Activated CD4-positive, alpha-beta T cell treated with anti-CD3 and anti-CD28 coated beads for 36 hours (primary cell): ENCODE measurements around the gene TMEM94. TPM values are rescaled to one million over a fixed set of nuclear protein-coding genes. Genes with fewer than 3 reads are reported as not detected.
A peak's percentile ranks its signal among the peaks of the same experiment; 100 is the strongest.
"Not testable (repeated sequence)": the region's sequence is repeated elsewhere in the genome, so short reads cannot be mapped to it uniquely, and the experiment has no call there.

Experiments
- ATAC-seq: fragments of 200-7000 bp; cut with Tn5 transposase; one replicate; pipeline ENCODE4 v1.10.0; 2021; ENCODE audit warnings: mild to moderate bottlenecking, moderate library complexity
- CTCF ChIA-PET: fragments of 350-600 bp; sonication (Branson Sonifier 250); formaldehyde crosslinking; loops from one replicate; lab custom pipeline; 2021; ENCODE audit warnings: antibody characterized with exemption; lab: Charles Lee
- POLR2A ChIA-PET: fragments of 350-600 bp; sonication (Branson Sonifier 250); formaldehyde crosslinking; loops from one replicate; lab custom pipeline; 2021; ENCODE audit warnings: antibody characterized with exemption, inconsistent platforms; lab: Charles Lee
- DNase-seq: peaks from one replicate; pipeline ENCODE4 v3.0.0-alpha.2; 2020
- H3K27ac Mint-ChIP-seq: one replicate; pipeline ENCODE4 v1.8.0; 2021; ENCODE audit warnings: mixed read lengths
- H3K27me3 Mint-ChIP-seq: one replicate; pipeline ENCODE4 v1.8.0; 2021; ENCODE audit warnings: mixed read lengths
- H3K36me3 Mint-ChIP-seq: one replicate; pipeline ENCODE4 v1.8.0; 2021; ENCODE audit warnings: low read depth, mixed read lengths
- H3K4me1 Mint-ChIP-seq: one replicate; pipeline ENCODE4 v1.8.0; 2021; ENCODE audit warnings: mixed read lengths
- H3K4me3 Mint-ChIP-seq: one replicate; pipeline ENCODE4 v1.8.0; 2021; ENCODE audit warnings: mild to moderate bottlenecking, moderate library complexity, mixed read lengths
- H3K9me3 Mint-ChIP-seq: one replicate; pipeline ENCODE4 v1.8.0; 2021; ENCODE audit warnings: low read depth, mixed read lengths
- intact Hi-C, 2 experiments: fragments of 100-400 bp; cut with DNase I in 1 of 2; cut with micrococcal nuclease in 1 of 2; formaldehyde crosslinking; loops; one replicate each; pipeline versions ENCODE4 v1.14.2 to v1.15.1; 2022 to 2024; cut with DNase I, micrococcal nuclease
- total RNA-seq, 2 experiments: library from RNA; stranded (reverse); gene quantifications; one replicate each; pipeline ENCODE4 v1.2.3, GENCODE V29; 2021

Gene TMEM94
- total RNA-seq, 2 experiments from 2014 or later: 51.4 to 62.5 TPM

DNA sequence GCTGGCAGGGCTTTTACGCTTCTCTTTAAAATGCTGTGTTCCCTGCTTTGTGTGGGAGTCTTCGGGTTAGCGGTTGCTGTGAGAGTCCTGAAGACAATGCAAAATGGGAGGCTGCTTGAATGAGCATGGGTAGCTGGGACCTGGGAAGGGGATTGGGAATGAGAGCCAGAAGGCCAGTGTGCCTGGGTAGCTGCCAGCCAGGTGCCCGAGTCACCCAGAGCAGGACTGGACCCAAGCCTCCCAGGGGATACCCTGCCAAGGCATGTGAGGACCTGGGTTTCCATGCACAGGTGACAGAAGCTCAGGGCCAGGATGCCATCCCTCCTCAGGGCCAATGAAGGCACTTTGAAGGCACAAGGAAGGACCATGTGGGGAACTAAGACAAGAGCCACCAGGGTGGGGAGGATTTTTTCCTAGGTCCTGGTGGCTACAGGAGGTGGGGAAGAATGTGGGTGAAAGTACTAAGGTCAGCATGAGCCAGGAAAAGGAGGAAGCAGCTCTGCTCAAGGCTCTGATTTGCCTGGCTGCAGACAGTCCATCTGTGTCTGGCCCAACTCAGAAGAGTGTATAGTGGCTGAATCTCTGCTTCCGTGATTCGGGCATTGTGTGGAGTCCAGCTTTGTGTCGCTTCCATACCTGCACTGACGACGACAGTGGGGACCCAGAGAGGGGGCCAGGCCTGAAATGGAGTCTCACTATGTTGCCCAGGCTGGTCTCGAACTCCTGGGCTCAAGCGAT, 20.5 kb downstream of the TMEM94 start:
- ATAC-seq (no peak), DNase-seq (no peak)
- Mint-ChIP-seq H3K9me3 (no peaks in the 10 kb centered on the region), H3K36me3 (peaks cover 12% of the 10 kb centered on the region), H3K4me3 (no peak overlapping the region), H3K27me3 (no peaks in the 10 kb centered on the region), H3K4me1 (no peaks in the 10 kb centered on the region), H3K27ac (no peak overlapping the region)
- intact Hi-C loops: loop anchor here in 1 of 2 experiments (5.0 kb wide), 1 partner anchor 40 kb away; no protein-coding TSS in a partner anchor
- ChIA-PET POLR2A (no interaction called here), CTCF (interaction anchor here (0.8 to 0.9 kb wide), 2 partner anchors 19 to 158 kb away, joined by 3 to 5 read pairs; no protein-coding TSS in a partner anchor)

DNA sequence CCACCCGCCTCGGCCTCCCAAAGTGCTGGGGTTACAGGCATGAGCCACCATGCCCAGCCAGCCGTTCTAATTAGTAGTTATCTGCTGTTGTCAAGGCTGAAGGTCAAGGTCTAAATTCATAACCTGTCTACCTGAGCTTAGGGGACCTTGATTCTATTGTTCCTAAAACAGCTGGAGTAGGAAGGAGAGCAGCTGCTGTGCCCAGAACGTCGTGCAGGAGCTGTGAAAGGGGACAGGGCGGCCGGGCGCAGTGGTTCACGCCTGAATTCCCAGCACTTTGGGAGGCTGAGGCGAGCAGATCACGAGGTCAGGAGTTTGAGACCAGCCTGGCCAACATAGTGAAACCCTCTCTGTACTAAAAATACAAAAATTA, 21.0 kb downstream of the TMEM94 start:
- CTCF ChIA-PET: interaction anchor here (0.8 to 0.9 kb wide), 2 partner anchors 19 to 157 kb away, joined by 3 to 5 read pairs; no protein-coding TSS in a partner anchor
- H3K4me3 Mint-ChIP-seq, H3K27ac Mint-ChIP-seq, H3K9me3 Mint-ChIP-seq, H3K4me1 Mint-ChIP-seq, ATAC-seq, H3K27me3 Mint-ChIP-seq, DNase-seq, H3K36me3 Mint-ChIP-seq, POLR2A ChIA-PET: not testable (repeated sequence)
- intact Hi-C loops: loop anchor here in 1 of 2 experiments (5.0 kb wide), 1 partner anchor 40 kb away; no protein-coding TSS in a partner anchor

DNA sequence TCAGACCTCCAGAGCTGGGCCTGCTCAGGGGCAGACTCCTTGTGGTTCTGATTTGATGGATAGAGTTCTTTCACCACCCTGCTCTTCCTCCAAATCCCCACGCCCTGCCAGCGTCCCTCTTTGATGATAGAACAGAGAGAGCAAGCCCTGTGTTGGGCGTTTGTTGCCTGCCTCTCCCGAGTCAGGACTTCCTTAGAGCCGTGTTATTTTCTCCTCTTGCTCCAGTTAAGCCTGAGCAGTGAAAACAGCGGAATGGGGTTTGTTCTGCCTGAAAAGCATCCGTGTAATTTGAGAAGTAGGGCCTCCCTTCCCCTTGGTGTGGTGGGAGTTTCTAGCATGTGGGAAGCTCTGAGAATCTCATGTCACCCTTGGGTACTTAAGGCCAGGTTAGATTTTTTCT, 22.1 kb downstream of the TMEM94 start:
- CTCF ChIA-PET: interaction anchor here (1.1 kb wide), 1 partner anchor 52 kb away, joined by 3 read pairs; no protein-coding TSS in a partner anchor
- Mint-ChIP-seq H3K27me3 (no peaks in the 10 kb centered on the region), H3K4me1 (no peaks in the 10 kb centered on the region), H3K4me3 (no peak overlapping the region), H3K27ac (no peak overlapping the region), H3K36me3 (no peaks in the 10 kb centered on the region), H3K9me3 (no peaks in the 10 kb centered on the region)
- ATAC-seq (no peak), DNase-seq (no peak)
- intact Hi-C loops: loop anchor here in 1 of 2 experiments (5.0 kb wide), 1 partner anchor 41 kb away; no protein-coding TSS in a partner anchor
- POLR2A ChIA-PET: no interaction called here

DNA sequence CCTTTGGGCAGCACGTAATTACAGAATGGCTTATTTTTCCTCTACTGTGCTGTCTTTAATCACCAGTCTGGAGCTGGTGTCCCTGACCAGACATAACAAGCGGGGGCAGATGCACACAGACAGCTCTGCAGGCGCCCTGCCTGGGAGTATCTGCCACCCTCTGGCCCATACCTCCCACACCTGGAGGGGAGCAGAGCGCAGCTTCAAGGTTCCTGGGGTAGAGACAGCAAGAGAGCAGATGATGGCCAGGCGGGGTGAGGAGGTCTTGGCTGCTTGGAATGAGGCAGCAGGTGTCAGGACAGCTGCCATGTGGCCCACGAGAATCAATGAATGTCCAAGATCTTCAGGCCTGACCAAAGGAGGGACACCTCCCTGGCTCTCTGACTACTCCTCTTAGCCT, 23.8 kb downstream of the TMEM94 start:
- Mint-ChIP-seq H3K36me3 (no peaks in the 10 kb centered on the region), H3K4me3 (no peak overlapping the region), H3K27me3 (no peaks in the 10 kb centered on the region), H3K9me3 (no peaks in the 10 kb centered on the region), H3K4me1 (no peaks in the 10 kb centered on the region), H3K27ac (no peak overlapping the region)
- ChIA-PET POLR2A (interaction anchor here (0.6 kb wide), 1 partner anchor 26 kb away, joined by 4 read pairs; no protein-coding TSS in a partner anchor), CTCF (no interaction called here)
- DNase-seq: no peak
- intact Hi-C loops: no loop called here
- no peak for ATAC-seq

DNA sequence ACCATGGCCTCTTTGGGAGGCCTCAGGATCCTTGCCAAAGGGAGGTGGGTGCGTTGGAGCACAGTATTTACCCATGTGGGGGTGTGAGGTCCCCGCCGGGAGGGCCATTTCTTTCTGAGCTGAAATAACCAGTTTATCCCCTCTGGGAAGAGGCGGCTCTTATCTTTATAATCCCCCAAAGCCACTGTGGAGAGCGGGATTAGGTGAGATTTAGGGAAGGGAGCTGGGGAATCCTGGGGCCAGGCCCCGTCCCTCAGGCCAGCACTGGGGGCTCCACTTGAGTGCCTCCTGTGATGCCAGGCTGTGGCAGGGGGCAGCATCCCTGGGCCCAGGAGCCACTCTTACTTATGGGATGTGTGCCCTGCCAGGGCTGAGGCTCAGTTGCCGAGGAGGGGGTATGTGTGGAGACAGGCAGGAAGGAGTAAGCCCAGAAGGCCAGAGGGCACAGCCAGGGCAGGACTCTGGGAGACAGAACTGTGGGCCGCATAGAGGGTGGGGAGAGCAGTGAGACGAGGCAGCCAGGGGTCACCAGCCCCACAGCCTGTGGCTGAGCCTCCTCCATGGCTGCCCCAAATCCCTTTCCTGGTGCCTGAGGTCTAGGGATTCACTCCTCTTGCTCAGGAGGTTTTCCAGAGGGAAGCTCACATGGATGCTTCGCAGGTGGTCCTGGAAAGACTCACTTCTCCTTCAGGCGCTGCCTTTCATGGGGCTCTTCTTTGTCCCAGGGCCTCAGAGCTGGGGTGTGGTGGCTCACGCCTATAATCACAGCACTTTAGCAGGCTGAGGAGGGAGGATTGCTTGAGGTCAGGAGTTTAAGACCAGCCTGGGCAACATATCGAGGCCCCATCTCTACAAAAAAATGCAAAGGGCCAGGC, 25.0 kb downstream of the TMEM94 start:
- no peak for DNase-seq
- Mint-ChIP-seq H3K4me3 (no peak overlapping the region), H3K36me3 (no peaks in the 10 kb centered on the region), H3K9me3 (no peaks in the 10 kb centered on the region), H3K27ac (no peak overlapping the region), H3K27me3 (no peaks in the 10 kb centered on the region), H3K4me1 (peaks cover under 1% of the 10 kb centered on the region)
- POLR2A ChIA-PET: interaction anchor here (0.6 kb wide), 1 partner anchor 46 kb away, joined by 5 read pairs; no protein-coding TSS in a partner anchor
- intact Hi-C loops: no loop called here
- CTCF ChIA-PET: no interaction called here
- no peak for ATAC-seq

DNA sequence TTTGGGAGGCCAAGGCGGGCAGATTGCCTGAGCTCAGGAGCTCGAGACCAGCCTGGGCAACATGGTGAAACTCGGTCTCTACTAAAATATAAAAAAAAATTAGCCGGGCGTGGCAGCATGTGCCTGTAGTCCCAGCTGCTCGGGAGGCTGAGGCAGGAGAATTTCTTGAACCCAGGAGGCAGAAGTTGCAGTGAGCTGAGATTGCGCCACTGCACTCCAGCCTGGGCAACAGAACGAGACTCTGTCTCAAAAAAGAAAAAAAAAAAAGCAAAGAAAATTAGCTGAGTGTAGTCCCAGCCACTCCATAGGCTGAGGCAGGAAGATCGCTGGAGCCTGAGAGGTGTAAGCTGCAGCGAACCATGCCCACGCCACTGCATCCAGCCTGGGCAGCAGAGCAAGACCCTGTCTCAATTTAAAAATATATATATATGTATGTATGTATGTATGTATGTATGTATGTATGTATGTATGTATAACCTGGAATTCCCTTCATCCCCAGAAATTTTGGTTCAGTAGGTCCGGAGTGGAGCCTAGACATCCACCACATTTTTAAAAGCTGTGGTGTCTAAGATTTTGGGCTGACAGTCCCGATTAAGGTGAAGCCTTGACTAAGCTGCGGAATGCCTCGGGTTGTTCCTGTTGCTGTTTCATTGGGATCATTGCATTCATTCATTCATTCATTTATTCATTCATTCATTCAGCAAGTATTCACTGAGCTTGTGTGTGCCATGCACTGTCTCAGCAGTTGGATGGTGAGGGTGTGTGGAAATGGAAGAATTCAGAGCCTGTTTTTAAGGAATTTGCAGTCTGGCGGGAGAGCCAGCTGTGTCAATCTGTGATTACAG, 25.9 kb downstream of the TMEM94 start:
- Mint-ChIP-seq H3K9me3 (no peaks in the 10 kb centered on the region), H3K4me3 (no peak overlapping the region), H3K27ac (no peak overlapping the region), H3K4me1 (peaks cover 10% of the 10 kb centered on the region), H3K27me3 (no peaks in the 10 kb centered on the region), H3K36me3 (peaks cover 3% of the 10 kb centered on the region)
- CTCF ChIA-PET: interaction anchor here (0.6 to 1.6 kb wide), 4 partner anchors 9 to 151 kb away, joined by 3 to 5 read pairs (median 4); partner anchors contain the start of genes SMIM5 and TSEN54
- no peak for DNase-seq
- no peak for ATAC-seq
- POLR2A ChIA-PET: interaction anchor here (0.6 kb wide), 1 partner anchor 45 kb away, joined by 5 read pairs; no protein-coding TSS in a partner anchor
- intact Hi-C loops: no loop called here

DNA sequence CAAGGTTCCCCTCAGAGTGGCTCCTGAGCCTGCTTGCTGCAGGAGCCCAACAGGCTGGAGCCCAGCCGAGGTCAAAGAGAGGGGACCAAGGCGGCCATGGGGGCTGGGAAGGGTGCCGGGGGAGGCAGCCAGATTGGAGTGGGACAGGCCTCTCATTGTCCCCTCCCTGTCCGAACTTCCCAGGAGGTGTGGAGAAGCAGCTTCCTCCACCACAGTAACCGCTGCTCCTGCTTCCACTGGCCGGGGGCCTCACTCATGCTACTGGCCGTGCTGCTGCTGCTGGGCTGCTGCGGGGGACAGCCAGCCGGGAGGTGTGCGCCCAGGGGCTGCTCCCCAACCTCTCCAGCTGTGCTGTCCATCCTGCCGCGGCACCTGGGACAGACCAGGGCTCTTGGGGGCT, 29.3 kb downstream of the TMEM94 start:
- intact Hi-C loops: no loop called here

DNA sequence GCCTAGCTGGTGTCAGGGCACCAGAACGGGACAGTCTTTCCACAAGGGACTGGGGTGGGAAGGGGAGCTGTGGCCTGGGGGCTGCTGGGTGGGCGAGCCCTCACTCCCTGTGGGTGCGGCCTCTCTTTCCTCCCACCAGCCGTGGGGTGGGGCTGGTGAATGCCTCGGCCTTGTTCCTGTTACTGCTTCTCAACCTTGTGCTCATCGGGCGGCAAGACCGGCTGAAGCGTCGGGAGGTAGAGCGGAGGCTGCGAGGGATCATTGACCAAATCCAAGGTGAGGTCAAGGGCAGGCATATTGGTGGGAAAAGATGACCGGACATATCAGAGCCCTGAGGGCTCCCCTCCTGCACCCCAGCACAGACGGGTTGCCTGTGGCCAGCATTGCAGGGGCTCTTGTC, 29.7 kb downstream of the TMEM94 start:
- H3K4me1 Mint-ChIP-seq: peaks cover 16% of the 10 kb centered on the region
- ChIA-PET CTCF (interaction anchor here (1.0 to 1.6 kb wide), 3 partner anchors 12 to 102 kb away, joined by 3 to 5 read pairs (median 3); no protein-coding TSS in a partner anchor), POLR2A (no interaction called here)
- H3K27me3 Mint-ChIP-seq: no peaks in the 10 kb centered on the region
- no peak overlapping the region for H3K27ac Mint-ChIP-seq
- peaks cover 5% of the 10 kb centered on the region for H3K36me3 Mint-ChIP-seq
- intact Hi-C loops: no loop called here
- no peaks in the 10 kb centered on the region for H3K9me3 Mint-ChIP-seq
- DNase-seq (no peak), ATAC-seq (no peak)
- H3K4me3 Mint-ChIP-seq: no peak overlapping the region

More for the DNA sequence above, 29.3 kb downstream of the TMEM94 start:
- H3K4me1 Mint-ChIP-seq: peaks cover 16% of the 10 kb centered on the region
- CTCF ChIA-PET: interaction anchor here (1.0 to 1.6 kb wide), 3 partner anchors 12 to 103 kb away, joined by 3 to 5 read pairs (median 3); no protein-coding TSS in a partner anchor
- no peak overlapping the region for H3K27ac Mint-ChIP-seq
- H3K27me3 Mint-ChIP-seq: no peaks in the 10 kb centered on the region
- POLR2A ChIA-PET: no interaction called here
- no peak for DNase-seq
- H3K4me3 Mint-ChIP-seq: no peak overlapping the region
- ATAC-seq: no peak
- no peaks in the 10 kb centered on the region for H3K9me3 Mint-ChIP-seq
- peaks cover 5% of the 10 kb centered on the region for H3K36me3 Mint-ChIP-seq

DNA sequence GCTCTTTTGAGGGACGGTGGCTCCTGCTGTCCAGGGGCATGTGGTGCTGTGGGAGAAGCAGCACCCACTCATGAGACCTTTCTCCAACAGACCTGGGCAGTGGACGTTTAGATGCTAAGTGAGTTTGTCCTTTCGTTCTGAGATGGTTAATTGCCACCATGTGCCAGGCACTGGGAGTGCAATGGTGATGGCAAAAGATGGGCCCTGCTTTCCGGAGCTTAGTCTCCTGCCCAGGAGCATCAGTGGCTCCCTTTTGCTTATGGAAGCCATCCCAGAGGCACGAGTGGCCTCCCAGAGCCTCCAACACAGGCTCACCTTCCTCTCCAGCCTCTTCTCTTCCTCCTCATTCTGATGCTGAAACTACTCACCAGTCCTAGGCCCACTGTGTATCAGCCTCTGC, 30.5 kb downstream of the TMEM94 start:
- Mint-ChIP-seq H3K36me3 (peaks cover 5% of the 10 kb centered on the region), H3K27ac (peak overlapping the region; percentile 88), H3K27me3 (no peaks in the 10 kb centered on the region), H3K4me1 (peaks cover 16% of the 10 kb centered on the region), H3K9me3 (no peaks in the 10 kb centered on the region), H3K4me3 (no peak overlapping the region)
- CTCF ChIA-PET: interaction anchor here (0.6 to 1.6 kb wide), 5 partner anchors 9 to 261 kb away, joined by 3 to 7 read pairs (median 3); no protein-coding TSS in a partner anchor
- DNase-seq: no peak
- no peak for ATAC-seq
- intact Hi-C loops: no loop called here
- POLR2A ChIA-PET: no interaction called here

DNA sequence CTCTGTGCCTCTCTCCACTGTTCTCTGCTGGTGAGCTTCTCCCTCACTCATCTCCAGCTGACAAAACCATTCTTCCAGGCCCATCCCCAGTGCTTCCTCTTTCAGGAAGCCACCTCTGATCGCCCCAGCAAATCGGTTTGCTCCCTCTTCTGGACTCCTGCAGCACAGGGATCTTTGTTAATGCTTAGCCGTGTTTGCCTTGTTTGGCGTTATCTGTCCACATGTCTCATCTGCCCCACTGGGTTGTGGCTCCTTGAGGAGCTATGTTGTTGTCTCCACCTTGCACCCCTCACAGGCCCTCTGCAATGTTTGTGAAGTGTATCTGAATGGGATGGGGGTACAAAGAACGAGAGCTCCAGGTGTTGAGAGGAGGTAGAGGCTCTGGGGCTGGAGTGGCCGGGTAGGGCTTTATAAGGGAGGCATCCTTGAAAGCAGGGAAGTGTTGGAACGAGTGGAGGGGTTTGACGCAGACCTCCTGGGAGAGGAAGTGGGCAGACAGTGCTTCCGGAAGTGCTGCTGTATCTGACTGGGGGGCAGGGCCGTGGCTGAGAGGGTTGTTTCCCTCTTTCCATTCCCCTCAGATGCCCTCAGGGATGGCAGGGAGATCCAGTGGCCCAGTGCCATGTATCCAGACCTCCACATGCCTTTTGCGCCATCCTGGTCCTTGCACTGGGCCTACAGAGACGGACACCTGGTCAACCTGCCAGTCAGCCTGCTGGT, 31.1 kb downstream of the TMEM94 start:
- ChIA-PET CTCF (interaction anchor here (0.5 to 1.6 kb wide), 6 partner anchors 8 to 260 kb away, joined by 3 to 7 read pairs (median 3); no protein-coding TSS in a partner anchor), POLR2A (interaction anchor here (0.7 kb wide), 1 partner anchor 31 kb away, joined by 3 read pairs; the partner anchor contains the start of gene TMEM94)
- Mint-ChIP-seq H3K27ac (peak overlapping the region; percentile 88), H3K36me3 (peaks cover 7% of the 10 kb centered on the region), H3K27me3 (no peaks in the 10 kb centered on the region), H3K4me1 (peaks cover 16% of the 10 kb centered on the region), H3K9me3 (no peaks in the 10 kb centered on the region), H3K4me3 (peak overlapping the region; percentile 24)
- DNase-seq: peak; percentile 56
- intact Hi-C loops: no loop called here
- peak; percentile 81 for ATAC-seq
